WTC11 (cell line): ENCODE measurements around the gene AURKAIP1.

Experiments
- CTCF ChIP-seq: fragments of 200-600 bp; IDR thresholded peaks from 2 replicates; pipeline ENCODE4 v1.8.0; 2022; ENCODE audit warnings: antibody characterized with exemption
- ESRRA ChIP-seq: sonication (generic); formaldehyde crosslinking; IDR thresholded peaks from 2 replicates; pipeline ENCODE4 v1.8.1; 2022; ENCODE audit warnings: mild to moderate bottlenecking, missing genetic modification reagents, borderline replicate concordance
- GABPB1 ChIP-seq: sonication (generic); formaldehyde crosslinking; IDR thresholded peaks from 2 replicates; pipeline ENCODE4 v1.8.1; 2023; ENCODE audit warnings: mild to moderate bottlenecking, missing genetic modification reagents
- HMGA2 ChIP-seq: fragments of 250-450 bp; sonication (Bioruptor Pico); IDR thresholded peaks from 2 replicates; pipeline ENCODE4 v1.4.0; 2021; ENCODE audit warnings: mild to moderate bottlenecking, moderate library complexity
- MAX ChIP-seq: sonication (generic); formaldehyde crosslinking; IDR thresholded peaks from 2 replicates; pipeline ENCODE4 v1.8.0; 2022; ENCODE audit warnings: mild to moderate bottlenecking, missing genetic modification reagents
- NFE2L1 ChIP-seq: sonication (generic); formaldehyde crosslinking; IDR thresholded peaks from 2 replicates; pipeline ENCODE4 v1.8.1; 2023; ENCODE audit warnings: missing genetic modification reagents
- NR3C1 ChIP-seq: sonication (generic); formaldehyde crosslinking; conservative IDR thresholded peaks from 2 replicates; pipeline ENCODE4 v1.8.1; 2023; ENCODE audit warnings: low read depth, mild to moderate bottlenecking, missing genetic modification reagents
- RELA ChIP-seq: sonication (generic); formaldehyde crosslinking; IDR thresholded peaks from 2 replicates; pipeline ENCODE4 v1.8.1; 2022; ENCODE audit warnings: missing genetic modification reagents, mild to moderate bottlenecking, borderline replicate concordance
- SP1 ChIP-seq: sonication (generic); formaldehyde crosslinking; conservative IDR thresholded peaks from 2 replicates; pipeline ENCODE4 v1.8.1; 2022; ENCODE audit warnings: missing genetic modification reagents
- TEAD1 ChIP-seq: sonication (generic); formaldehyde crosslinking; IDR thresholded peaks from 2 replicates; pipeline ENCODE4 v1.8.0; 2022; ENCODE audit warnings: mild to moderate bottlenecking, missing genetic modification reagents
- ZNF281 ChIP-seq: sonication (generic); formaldehyde crosslinking; IDR thresholded peaks from 2 replicates; pipeline ENCODE4 v1.8.0; 2023; ENCODE audit warnings: mild to moderate bottlenecking, missing genetic modification reagents
- ZNF423 ChIP-seq: fragments of 250-450 bp; sonication (Bioruptor Pico); IDR thresholded peaks from 2 replicates; pipeline ENCODE4 v2.1.2; 2022; ENCODE audit warnings: mild to moderate bottlenecking, moderate library complexity

- TF ChIP-seq ESRRA (CRISPR knock-in tag) = no peak
- TF ChIP-seq CTCF = no peak
- TF ChIP-seq MAX = no peak
- TF ChIP-seq NFE2L1 (CRISPR knock-in tag) = no peak
- TF ChIP-seq ZNF423 (CRISPR knock-in tag) = no peak
- TF ChIP-seq GABPB1 (CRISPR knock-in tag) = no peak
- no peak for TF ChIP-seq SP1 (CRISPR knock-in tag)
- no peak for TF ChIP-seq HMGA2
- TF ChIP-seq ZNF281 (CRISPR knock-in tag) = no peak
- no peak for TF ChIP-seq NR3C1 (CRISPR knock-in tag)
- TF ChIP-seq TEAD1 (CRISPR knock-in tag) = no peak
- no peak for TF ChIP-seq RELA (CRISPR knock-in tag)
Observed at GRCh38 chr1:1370771-1371300, 4.2 kb downstream of the AURKAIP1 start.
